CD8-positive, alpha-beta memory T cell (primary cell): Measurements from ENCODE around the gene TBC1D5. TPM values are rescaled to one million over a fixed set of nuclear protein-coding genes. Genes with fewer than 3 reads are reported as not detected.

Experiments
- CTCF ChIA-PET: fragments of 350-600 bp; sonication (Branson Sonifier 250); formaldehyde crosslinking; loops from one replicate; lab custom pipeline; 2021; ENCODE audit warnings: antibody characterized with exemption; lab: Charles Lee
- POLR2A ChIA-PET: fragments of 350-600 bp; sonication (Branson Sonifier 250); formaldehyde crosslinking; loops from one replicate; lab custom pipeline; 2021; ENCODE audit warnings: antibody characterized with exemption; lab: Charles Lee
- DNase-seq, 5 donors: peaks; one replicate each; pipeline versions ENCODE4 v3.0.0 to v3.0.0-alpha.2; 2020 to 2022; ENCODE audit warnings: mixed read lengths in 1 of 5
- H3K27ac ChIP-seq: one replicate; pipeline ENCODE4 v1.7.0; 2013; ENCODE audit warnings: low read depth, mild to moderate bottlenecking, low read length, moderate library complexity
- H3K27me3 ChIP-seq: 2 replicates; pipeline ENCODE4 v1.7.0; 2013; ENCODE audit warnings: low read length, mild to moderate bottlenecking; ENCODE audit not compliant: insufficient read depth, poor library complexity, severe bottlenecking
- H3K36me3 ChIP-seq: 2 replicates; pipeline ENCODE4 v1.7.0; 2013; ENCODE audit warnings: mild to moderate bottlenecking, low read length, moderate library complexity; ENCODE audit not compliant: insufficient read depth
- H3K4me1 ChIP-seq: 2 replicates; pipeline ENCODE4 v1.7.0; 2013; ENCODE audit warnings: mild to moderate bottlenecking, low read length, moderate library complexity; ENCODE audit not compliant: insufficient read depth
- H3K4me3 ChIP-seq: 2 replicates; pipeline ENCODE4 v1.7.0; 2013; ENCODE audit warnings: mild to moderate bottlenecking, low read length
- H3K9me3 ChIP-seq: 2 replicates; pipeline ENCODE4 v1.7.0; 2013; ENCODE audit warnings: mild to moderate bottlenecking, low read length
- H3K27ac Mint-ChIP-seq, 8 donors: one replicate each; pipeline ENCODE4 v1.8.0; 2020 to 2021; ENCODE audit warnings: mixed read lengths in 8 of 8, mild to moderate bottlenecking in 6 of 8, inconsistent platforms in 3 of 8, moderate library complexity in 3 of 8
- H3K27me3 Mint-ChIP-seq, 2 donors: one replicate each; pipeline ENCODE4 v1.8.0; 2020 to 2021; ENCODE audit warnings: mixed read lengths in 2 of 2, mild to moderate bottlenecking in 1 of 2, moderate library complexity in 1 of 2
- H3K36me3 Mint-ChIP-seq, 3 donors: one replicate each; pipeline ENCODE4 v1.8.0; 2020 to 2021; ENCODE audit warnings: mixed read lengths in 3 of 3, inconsistent platforms in 1 of 3, mild to moderate bottlenecking in 1 of 3
- H3K4me1 Mint-ChIP-seq, 3 donors: one replicate each; pipeline ENCODE4 v1.8.0; 2020 to 2021; ENCODE audit warnings: mixed read lengths in 3 of 3, inconsistent platforms in 1 of 3, mild to moderate bottlenecking in 1 of 3
- H3K4me3 Mint-ChIP-seq, 7 donors: one replicate each; pipeline ENCODE4 v1.8.0; 2020 to 2021; ENCODE audit warnings: mixed read lengths in 7 of 7, mild to moderate bottlenecking in 6 of 7, moderate library complexity in 4 of 7, inconsistent platforms in 2 of 7
- H3K9me3 Mint-ChIP-seq, 5 donors: one replicate each; pipeline ENCODE4 v1.8.0; 2020 to 2022; ENCODE audit warnings: mixed read lengths in 5 of 5, mild to moderate bottlenecking in 3 of 5, moderate library complexity in 2 of 5, inconsistent platforms in 1 of 5
- polyA plus RNA-seq: library from polyadenylated mRNA; unstranded; fragments of 300-500 nt; fragmentation: Illumina TruSeq; gene quantifications from one replicate; pipeline ENCODE4 v1.2.3, GENCODE V29; 2021
- total RNA-seq, 2 experiments: library from RNA; stranded (reverse); gene quantifications; one replicate each; pipeline ENCODE4 v1.2.3, GENCODE V29; 2021

The TBC1D5 gene
- total and polyA plus RNA-seq, 3 experiments from 2014 or later, result 35.8 to 45.1 (median 40.0) TPM

DNA sequence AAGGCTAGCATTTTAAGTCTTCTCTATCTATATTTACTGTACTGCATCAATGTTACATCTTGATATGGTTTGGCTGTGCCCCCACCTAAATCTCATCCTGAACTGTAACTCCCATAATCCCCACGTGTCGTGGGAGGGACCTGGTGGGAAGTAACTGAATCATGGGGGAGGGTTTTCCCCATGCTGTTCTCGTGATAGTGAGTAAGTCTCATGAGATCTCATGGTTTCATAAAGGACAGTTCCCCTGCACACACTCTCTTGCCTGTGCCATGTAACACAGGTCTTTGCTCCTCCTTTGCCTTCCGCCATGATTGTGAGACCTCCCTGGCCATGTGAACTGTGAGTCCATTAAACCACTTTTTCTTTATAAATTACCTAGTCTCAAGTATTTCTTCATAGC lies 161.5 kb downstream of the TBC1D5 start:
- Histone ChIP-seq H3K4me3 (no peak overlapping the region), H3K27ac (no peak overlapping the region), H3K9me3 (no peaks in the 10 kb centered on the region), H3K36me3 (no peaks in the 10 kb centered on the region), H3K4me1 (no peaks in the 10 kb centered on the region), H3K27me3 (no peaks in the 10 kb centered on the region)
- Mint-ChIP-seq H3K36me3 (peaks cover 1 to 6% (median 3%) of the 10 kb centered on the region in 3 donors), H3K9me3 (no peaks in the 10 kb centered on the region), H3K27me3 (no peaks in the 10 kb centered on the region), H3K4me3 (no peak overlapping the region), H3K4me1 (peaks cover 9 to 15% (median 12%) of the 10 kb centered on the region in 3 donors), H3K27ac (no peak overlapping the region)
- ChIA-PET CTCF (no interaction called here), POLR2A (no interaction called here)
- DNase-seq, result no peak

DNA sequence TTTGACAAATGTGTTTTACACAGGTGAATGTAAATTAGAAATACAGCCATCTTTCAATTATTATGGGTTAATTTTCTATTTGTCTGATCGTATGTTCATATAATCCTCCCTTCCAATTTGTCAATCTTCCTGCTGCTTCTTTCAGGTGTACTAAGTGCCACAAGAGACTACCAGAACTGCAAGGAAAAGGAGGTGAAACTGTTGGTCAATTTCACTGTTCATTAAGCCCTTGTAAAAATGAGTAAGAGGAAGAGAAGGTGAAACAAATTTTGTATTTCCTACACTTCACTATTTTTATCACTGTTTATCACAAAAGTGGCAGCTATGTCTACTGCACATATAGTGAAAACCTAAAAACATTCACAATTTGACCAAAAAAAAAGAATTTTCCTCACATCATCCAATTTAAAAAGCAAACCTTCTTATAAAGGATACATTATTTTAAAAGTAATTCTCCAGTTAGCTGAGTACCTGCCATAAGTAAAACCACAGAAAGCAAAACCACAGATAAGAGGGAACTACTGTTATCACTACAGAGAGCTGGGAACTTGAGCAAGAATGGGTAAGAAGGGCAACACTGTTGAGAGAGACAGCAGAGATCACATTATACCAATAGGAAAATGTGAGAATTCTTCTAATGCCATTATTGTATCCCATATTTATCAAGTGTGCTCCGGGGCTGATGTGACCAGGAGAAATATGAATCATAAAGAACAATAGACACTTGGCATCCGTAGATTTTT lies 163.0 kb downstream of the TBC1D5 start:
- no peak for DNase-seq
- Mint-ChIP-seq H3K27me3 (no peaks in the 10 kb centered on the region), H3K27ac (peak overlapping the region in 1 of 8 donors; percentile 16), H3K4me1 (peaks cover 7 to 11% (median 9%) of the 10 kb centered on the region in 3 donors), H3K36me3 (peaks cover 1 to 6% (median 3%) of the 10 kb centered on the region in 3 donors), H3K4me3 (no peak overlapping the region), H3K9me3 (no peaks in the 10 kb centered on the region)
- POLR2A ChIA-PET, result no interaction called here
- Histone ChIP-seq H3K27me3 (no peaks in the 10 kb centered on the region), H3K36me3 (no peaks in the 10 kb centered on the region), H3K27ac (no peak overlapping the region), H3K9me3 (no peaks in the 10 kb centered on the region), H3K4me3 (no peak overlapping the region), H3K4me1 (no peaks in the 10 kb centered on the region)
- CTCF ChIA-PET, result no interaction called here

DNA sequence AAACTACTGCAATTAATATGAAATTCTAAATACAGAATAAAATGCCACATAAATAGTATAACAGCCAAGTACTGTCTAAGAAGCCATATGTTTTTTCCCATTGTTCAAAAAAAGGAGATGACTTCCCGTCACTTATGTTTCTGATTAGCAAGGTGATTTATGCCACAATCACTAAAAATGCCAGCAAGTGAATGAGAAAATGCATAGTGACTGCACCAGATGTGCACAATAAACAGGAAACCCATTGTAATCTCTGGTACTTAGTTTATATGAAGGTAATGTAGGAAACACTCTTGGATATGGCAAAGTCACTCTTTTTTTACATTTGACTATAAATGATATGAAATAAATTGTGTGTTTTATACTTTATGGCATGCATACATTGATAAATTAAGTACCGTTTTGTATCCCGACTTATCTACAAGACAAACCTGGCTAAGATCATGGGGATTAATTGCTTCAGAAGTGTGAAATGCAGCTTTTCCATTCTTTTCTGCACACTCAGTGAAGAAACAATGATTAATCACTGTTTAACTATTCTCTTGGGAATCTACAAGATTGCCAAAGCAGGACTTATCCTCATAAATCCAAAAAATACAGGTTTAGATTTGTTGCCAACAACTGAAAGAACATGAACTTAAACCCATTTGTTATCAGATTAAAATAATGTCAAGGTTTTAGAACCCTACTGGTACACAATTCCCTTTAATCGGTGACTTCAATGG lies 164.5 kb downstream of the TBC1D5 start:
- H3K9me3 ChIP-seq, result no peaks in the 10 kb centered on the region
- H3K36me3 ChIP-seq, result no peaks in the 10 kb centered on the region
- ChIA-PET POLR2A (no interaction called here), CTCF (no interaction called here)
- H3K4me1 Mint-ChIP-seq, result peaks cover 7 to 14% (median 9%) of the 10 kb centered on the region in 3 donors
- H3K36me3 Mint-ChIP-seq, result peaks cover 0 to 6% (median 3%) of the 10 kb centered on the region in 3 donors
- no peak overlapping the region for H3K4me3 ChIP-seq
- no peaks in the 10 kb centered on the region for H3K4me1 ChIP-seq
- H3K27ac Mint-ChIP-seq, result no peak overlapping the region
- H3K4me3 Mint-ChIP-seq, result no peak overlapping the region
- H3K27ac ChIP-seq, result no peak overlapping the region
- no peaks in the 10 kb centered on the region for H3K27me3 ChIP-seq
- H3K27me3 Mint-ChIP-seq, result no peaks in the 10 kb centered on the region
- H3K9me3 Mint-ChIP-seq, result no peaks in the 10 kb centered on the region
- no peak for DNase-seq

DNA sequence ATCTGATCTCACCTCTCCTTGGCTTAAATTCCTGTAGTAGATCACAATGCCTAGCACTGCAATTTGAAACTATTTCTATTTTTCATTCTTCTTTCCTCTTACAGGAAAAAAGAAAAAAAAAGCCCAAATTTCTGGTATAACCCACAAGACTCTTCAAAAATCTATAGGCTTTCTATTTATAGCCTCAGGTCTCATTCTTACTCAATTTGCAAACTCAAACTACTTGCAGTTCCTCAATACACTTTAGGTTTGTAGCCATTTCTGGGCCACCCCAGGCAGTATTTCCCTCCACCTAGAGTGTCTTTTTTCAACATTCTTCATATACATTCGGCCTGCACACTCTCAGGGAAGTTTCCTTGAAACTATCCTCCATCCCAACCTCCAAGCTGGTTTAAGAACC lies 169.0 kb downstream of the TBC1D5 start:
- no peak for DNase-seq
- Histone ChIP-seq H3K27me3 (no peaks in the 10 kb centered on the region), H3K4me1 (no peaks in the 10 kb centered on the region), H3K9me3 (no peaks in the 10 kb centered on the region), H3K4me3 (no peak overlapping the region), H3K27ac (no peak overlapping the region), H3K36me3 (no peaks in the 10 kb centered on the region)
- no peak overlapping the region for H3K4me3 Mint-ChIP-seq
- H3K4me1 Mint-ChIP-seq, result peaks cover 0 to 19% (median 4%) of the 10 kb centered on the region in 3 donors
- no peaks in the 10 kb centered on the region for H3K9me3 Mint-ChIP-seq
- POLR2A ChIA-PET, result no interaction called here
- H3K27ac Mint-ChIP-seq, result no peak overlapping the region
- peaks cover 0 to 6% (median 0%) of the 10 kb centered on the region in 3 donors for H3K36me3 Mint-ChIP-seq
- no peaks in the 10 kb centered on the region for H3K27me3 Mint-ChIP-seq
- CTCF ChIA-PET, result no interaction called here

DNA sequence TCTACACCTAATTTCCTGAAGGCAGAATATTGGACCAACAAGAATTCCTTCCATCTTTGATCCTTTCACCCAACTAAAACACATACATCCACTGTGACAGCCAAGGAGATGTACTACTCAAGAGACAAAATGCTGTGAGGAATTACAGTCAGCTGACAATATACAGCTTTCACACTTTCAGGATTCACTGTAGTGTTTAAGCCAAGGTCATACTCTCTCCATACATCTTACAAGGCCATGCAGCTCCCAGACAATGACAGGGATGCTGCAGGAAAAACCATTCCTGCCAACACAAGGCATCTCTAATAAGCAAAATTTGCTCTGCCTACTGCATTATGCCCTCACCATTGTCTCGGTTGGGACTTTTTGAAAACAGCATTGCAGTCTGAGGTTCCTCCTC lies 170.7 kb downstream of the TBC1D5 start:
- DNase-seq, result no peak
- Mint-ChIP-seq H3K4me3 (no peak overlapping the region), H3K27me3 (no peaks in the 10 kb centered on the region), H3K36me3 (peaks cover 0 to 6% (median 0%) of the 10 kb centered on the region in 3 donors), H3K4me1 (peaks cover 0 to 18% (median 0%) of the 10 kb centered on the region in 3 donors), H3K9me3 (no peaks in the 10 kb centered on the region), H3K27ac (no peak overlapping the region)
- H3K4me3 ChIP-seq, result no peak overlapping the region
- no peaks in the 10 kb centered on the region for H3K36me3 ChIP-seq
- no peaks in the 10 kb centered on the region for H3K27me3 ChIP-seq
- no peaks in the 10 kb centered on the region for H3K4me1 ChIP-seq
- POLR2A ChIA-PET, result no interaction called here
- CTCF ChIA-PET, result no interaction called here
- no peaks in the 10 kb centered on the region for H3K9me3 ChIP-seq
- H3K27ac ChIP-seq, result no peak overlapping the region

DNA sequence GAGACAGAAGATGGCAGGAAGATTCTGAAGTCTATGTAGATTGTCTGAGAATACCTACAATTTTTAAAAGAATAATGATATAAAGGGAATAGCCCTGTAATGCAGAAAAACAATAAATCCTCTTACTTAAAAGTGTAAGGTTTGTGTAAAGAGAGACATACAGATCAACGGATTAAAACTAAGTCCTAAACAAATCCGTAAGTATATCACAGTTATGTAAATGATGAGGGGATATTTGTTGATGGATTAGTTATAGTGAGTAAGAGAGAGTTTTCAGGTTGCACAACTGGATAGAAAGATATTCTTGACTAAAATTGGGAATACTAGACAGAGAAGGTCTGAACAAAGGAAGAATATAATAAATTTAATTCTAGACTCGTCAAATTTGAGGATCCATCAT lies 179.6 kb downstream of the TBC1D5 start:
- POLR2A ChIA-PET, result no interaction called here
- Histone ChIP-seq H3K27me3 (no peaks in the 10 kb centered on the region), H3K4me3 (no peak overlapping the region), H3K27ac (no peak overlapping the region), H3K4me1 (no peaks in the 10 kb centered on the region), H3K9me3 (no peaks in the 10 kb centered on the region), H3K36me3 (no peaks in the 10 kb centered on the region)
- no peak overlapping the region for H3K4me3 Mint-ChIP-seq
- H3K9me3 Mint-ChIP-seq, result no peaks in the 10 kb centered on the region
- no peak overlapping the region for H3K27ac Mint-ChIP-seq
- no peaks in the 10 kb centered on the region for H3K27me3 Mint-ChIP-seq
- CTCF ChIA-PET, result no interaction called here
- peaks cover 2 to 12% (median 8%) of the 10 kb centered on the region in 3 donors for H3K4me1 Mint-ChIP-seq
- DNase-seq, result no peak
- peaks cover 0 to 9% (median 2%) of the 10 kb centered on the region in 3 donors for H3K36me3 Mint-ChIP-seq

DNA sequence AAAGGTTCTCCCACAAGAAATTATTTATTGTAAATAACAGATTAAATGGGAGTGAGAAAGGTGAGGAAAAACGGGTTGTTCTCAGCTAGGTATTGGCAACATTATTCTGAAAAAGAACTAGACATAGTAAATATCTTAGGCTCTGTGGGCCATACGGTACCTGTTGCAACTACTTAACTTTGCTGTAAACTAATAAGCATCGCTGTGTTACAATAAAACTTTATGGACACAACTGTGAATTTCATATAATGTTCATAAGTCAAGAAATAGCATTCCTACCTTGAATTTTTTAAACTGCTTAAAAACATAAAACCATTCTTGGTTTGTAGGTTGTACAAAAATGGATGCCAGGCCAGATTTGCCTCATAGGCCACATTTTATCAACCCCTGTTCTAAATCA lies 183.9 kb downstream of the TBC1D5 start:
- H3K4me1 ChIP-seq, result no peaks in the 10 kb centered on the region
- no peaks in the 10 kb centered on the region for H3K27me3 Mint-ChIP-seq
- no peak overlapping the region for H3K27ac ChIP-seq
- no peaks in the 10 kb centered on the region for H3K9me3 Mint-ChIP-seq
- no peak overlapping the region for H3K27ac Mint-ChIP-seq
- no peak overlapping the region for H3K4me3 Mint-ChIP-seq
- no peak overlapping the region for H3K4me3 ChIP-seq
- no peaks in the 10 kb centered on the region for H3K27me3 ChIP-seq
- no peaks in the 10 kb centered on the region for H3K36me3 ChIP-seq
- ChIA-PET POLR2A (no interaction called here), CTCF (no interaction called here)
- no peak for DNase-seq
- no peaks in the 10 kb centered on the region for H3K9me3 ChIP-seq
- H3K36me3 Mint-ChIP-seq, result peaks cover 0 to 16% (median 7%) of the 10 kb centered on the region in 3 donors
- H3K4me1 Mint-ChIP-seq, result peaks cover 0 to 5% (median 4%) of the 10 kb centered on the region in 3 donors

DNA sequence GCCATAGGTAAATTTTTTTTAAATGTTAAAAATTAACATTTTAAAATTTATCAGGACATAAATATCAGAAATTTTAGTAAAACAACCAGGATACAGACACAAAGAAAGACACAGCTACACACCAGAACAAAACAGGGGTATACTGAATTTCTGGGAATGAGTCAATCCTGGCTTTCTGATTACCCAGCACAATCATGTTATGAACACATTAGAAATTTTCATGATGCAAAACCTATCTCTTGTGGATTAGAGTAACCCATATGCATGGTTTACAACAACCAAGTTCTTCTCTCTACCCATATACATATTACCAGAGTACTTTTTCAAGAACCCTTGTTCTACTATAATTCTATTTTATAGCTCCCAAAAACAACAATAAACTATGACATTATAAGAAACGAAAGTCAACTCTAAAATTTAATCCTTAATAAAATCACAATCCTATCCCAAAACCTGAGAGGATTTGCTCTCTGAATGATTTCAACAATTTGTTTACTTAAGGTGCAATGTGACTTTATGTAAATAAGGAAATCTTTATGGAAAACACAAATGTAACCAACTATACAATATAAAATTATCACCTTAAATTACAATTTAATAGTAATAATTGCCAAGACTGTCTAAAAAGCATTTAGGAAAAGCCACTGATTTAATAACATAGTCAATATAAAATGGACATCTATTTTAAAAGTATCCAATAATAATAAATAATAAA lies 184.5 kb downstream of the TBC1D5 start:
- Mint-ChIP-seq H3K27ac (no peak overlapping the region), H3K4me3 (no peak overlapping the region), H3K4me1 (peaks cover 0 to 7% (median 6%) of the 10 kb centered on the region in 3 donors), H3K36me3 (peaks cover 0 to 16% (median 7%) of the 10 kb centered on the region in 3 donors), H3K9me3 (no peaks in the 10 kb centered on the region), H3K27me3 (no peaks in the 10 kb centered on the region)
- no peaks in the 10 kb centered on the region for H3K36me3 ChIP-seq
- no peak for DNase-seq
- no peaks in the 10 kb centered on the region for H3K27me3 ChIP-seq
- H3K4me1 ChIP-seq, result no peaks in the 10 kb centered on the region
- H3K4me3 ChIP-seq, result no peak overlapping the region
- ChIA-PET CTCF (no interaction called here), POLR2A (no interaction called here)
- no peak overlapping the region for H3K27ac ChIP-seq
- no peaks in the 10 kb centered on the region for H3K9me3 ChIP-seq
